H9 (cell line): ENCODE measurements around the gene KRT71. TPM values are rescaled to one million over a fixed set of nuclear protein-coding genes. Genes with fewer than 3 reads are reported as not detected.

Experiments used
- DNase-seq: peaks from one replicate; pipeline ENCODE4 v3.0.0-alpha.2; 2017
- H2AFZ ChIP-seq: one replicate; pipeline ENCODE4 v1.6.1; 2013; ENCODE audit warnings: mild to moderate bottlenecking, low read length, control low read depth, moderate library complexity
- H2AK5ac ChIP-seq: 2 replicates; pipeline ENCODE4 v1.6.1; 2013; ENCODE audit warnings: low read length, control low read depth, mixed read lengths; ENCODE audit not compliant: insufficient read length
- H2BK120ac ChIP-seq: one replicate; pipeline ENCODE4 v1.6.1; 2013; ENCODE audit warnings: low read depth, mild to moderate bottlenecking, low read length, control low read depth, inconsistent platforms; ENCODE audit not compliant: poor library complexity, severe bottlenecking
- H2BK12ac ChIP-seq: 2 replicates; pipeline ENCODE4 v1.6.1; 2013; ENCODE audit warnings: low read length, control low read depth, mixed read lengths, low read depth; ENCODE audit not compliant: insufficient read length
- H2BK15ac ChIP-seq: 2 replicates; pipeline ENCODE4 v1.6.1; 2013; ENCODE audit warnings: low read depth, low read length, control low read depth
- H2BK20ac ChIP-seq: one replicate; pipeline ENCODE4 v1.6.1; 2013; ENCODE audit warnings: low read depth, mild to moderate bottlenecking, low read length, control low read depth, inconsistent platforms; ENCODE audit not compliant: poor library complexity, severe bottlenecking
- H2BK5ac ChIP-seq: 2 replicates; pipeline ENCODE4 v1.6.1; 2013; ENCODE audit warnings: low read length, control low read depth, mixed read lengths; ENCODE audit not compliant: insufficient read length
- H3K14ac ChIP-seq: 2 replicates; pipeline ENCODE4 v1.6.1; 2013; ENCODE audit warnings: low read length, control low read depth; ENCODE audit not compliant: insufficient read depth
- H3K18ac ChIP-seq: 2 replicates; pipeline ENCODE4 v1.6.1; 2013; ENCODE audit warnings: low read depth, mild to moderate bottlenecking, mixed read lengths, low read length, control low read depth; ENCODE audit not compliant: insufficient read length
- H3K23ac ChIP-seq: 2 replicates; pipeline ENCODE4 v1.6.1; 2013; ENCODE audit warnings: low read length, control low read depth, mixed read lengths, low read depth; ENCODE audit not compliant: insufficient read length
- H3K23me2 ChIP-seq: 2 replicates; pipeline ENCODE4 v1.6.1; 2013; ENCODE audit warnings: low read depth, mild to moderate bottlenecking, mixed read lengths, low read length, control low read depth; ENCODE audit not compliant: insufficient read length, poor library complexity, severe bottlenecking
- H3K27ac ChIP-seq: 2 replicates; pipeline ENCODE4 v1.5.1; 2013; ENCODE audit warnings: low read length, control low read depth, mixed read lengths, low read depth; ENCODE audit not compliant: insufficient read length
- H3K27me3 ChIP-seq: 2 replicates; pipeline ENCODE4 v1.6.1; 2013; ENCODE audit warnings: low read length, control low read depth, inconsistent platforms; ENCODE audit not compliant: insufficient read depth
- H3K4ac ChIP-seq: 2 replicates; pipeline ENCODE4 v1.6.1; 2013; ENCODE audit warnings: low read depth, mild to moderate bottlenecking, control low read depth, inconsistent platforms, low read length, moderate library complexity
- H3K4me1 ChIP-seq: 2 replicates; pipeline ENCODE4 v1.6.1; 2013; ENCODE audit warnings: low read length, control low read depth, inconsistent platforms; ENCODE audit not compliant: insufficient read depth
- H3K4me2 ChIP-seq: 2 replicates; pipeline ENCODE4 v1.6.1; 2013; ENCODE audit warnings: low read length, control low read depth, mixed read lengths; ENCODE audit not compliant: insufficient read length, insufficient read depth
- H3K56ac ChIP-seq: 2 replicates; pipeline ENCODE4 v1.6.1; 2013; ENCODE audit warnings: low read depth, mild to moderate bottlenecking, mixed read lengths, low read length, control low read depth; ENCODE audit not compliant: insufficient read length
- H3K79me1 ChIP-seq: 2 replicates; pipeline ENCODE4 v1.6.1; 2013; ENCODE audit warnings: low read depth, mild to moderate bottlenecking, moderate library complexity, low read length, control low read depth, inconsistent platforms; ENCODE audit not compliant: insufficient read depth, poor library complexity, severe bottlenecking
- H3K79me2 ChIP-seq: 2 replicates; pipeline ENCODE4 v1.6.1; 2013; ENCODE audit warnings: low read length, control low read depth, inconsistent platforms; ENCODE audit not compliant: insufficient read depth
- H3K9ac ChIP-seq: 2 replicates; pipeline ENCODE4 v1.6.1; 2013; ENCODE audit warnings: low read length, control low read depth, mixed read lengths; ENCODE audit not compliant: insufficient read length; ENCODE audit errors: extremely low read depth
- H3K9me3 ChIP-seq: one replicate; pipeline ENCODE4 v1.6.1; 2013; ENCODE audit warnings: low read depth, low read length, inconsistent platforms; ENCODE audit not compliant: control insufficient read depth
- H3T11ph ChIP-seq: one replicate; pipeline ENCODE4 v1.6.1; 2013; ENCODE audit warnings: mild to moderate bottlenecking, low read length, control low read depth, inconsistent platforms
- H4K20me1 ChIP-seq: one replicate; pipeline ENCODE4 v1.6.1; 2013; ENCODE audit not compliant: control insufficient read depth, insufficient read length, insufficient read depth
- H4K5ac ChIP-seq: 2 replicates; pipeline ENCODE4 v1.6.1; 2013; ENCODE audit warnings: low read depth, mild to moderate bottlenecking, mixed read lengths, low read length, control low read depth; ENCODE audit not compliant: insufficient read length
- H4K8ac ChIP-seq: replicated peaks from 2 replicates; pipeline ENCODE4 v1.6.1; 2013; ENCODE audit warnings: low read length, control low read depth, mixed read lengths, low read depth; ENCODE audit not compliant: insufficient read length
- H4K91ac ChIP-seq: 2 replicates; pipeline ENCODE4 v1.6.1; 2013; ENCODE audit warnings: low read depth, mild to moderate bottlenecking, moderate library complexity, mixed read lengths, low read length, control low read depth; ENCODE audit not compliant: insufficient read length
- H3K27ac Mint-ChIP-seq, 3 experiments: 2 replicates in 2 of 3; 3 replicates in 1 of 3; pipeline ENCODE4 v1.8.0; 2020 to 2021; ENCODE audit warnings: mixed read lengths in 3 of 3, mild to moderate bottlenecking in 1 of 3, moderate library complexity in 1 of 3
- H3K27me3 Mint-ChIP-seq: 2 replicates; pipeline ENCODE4 v1.8.0; 2021; ENCODE audit warnings: low read depth, mild to moderate bottlenecking, moderate library complexity, mixed read lengths
- H3K36me3 Mint-ChIP-seq, 3 experiments: 2 replicates in 2 of 3; 3 replicates in 1 of 3; pipeline ENCODE4 v1.8.0; 2020 to 2021; ENCODE audit warnings: low read depth in 3 of 3, mixed read lengths in 3 of 3; ENCODE audit not compliant: insufficient read depth in 1 of 3
- H3K4me1 Mint-ChIP-seq, 2 experiments: 2 replicates each; pipeline ENCODE4 v1.8.0; 2020; ENCODE audit warnings: mixed read lengths in 2 of 2
- H3K4me3 Mint-ChIP-seq, 2 experiments: 2 replicates in 1 of 2; 3 replicates in 1 of 2; pipeline ENCODE4 v1.8.0; 2020 to 2021; ENCODE audit warnings: mild to moderate bottlenecking in 2 of 2, mixed read lengths in 2 of 2, moderate library complexity in 1 of 2
- H3K9me3 Mint-ChIP-seq, 2 experiments: 2 replicates in 1 of 2; 3 replicates in 1 of 2; pipeline ENCODE4 v1.8.0; 2020; ENCODE audit warnings: mild to moderate bottlenecking in 2 of 2, mixed read lengths in 2 of 2, moderate library complexity in 1 of 2
- WGBS: extraction: QIAGEN DNeasy Blood & Tissue Kit; methylation state at CpG from one replicate; pipeline ENCODE4 v1.1.7; 2013; ENCODE audit warnings: missing lambda C conversion rate, low lambda C conversion rate, mixed read lengths; ENCODE audit not compliant: insufficient read length; ENCODE audit errors: extremely low coverage; 5-methylcytosine and 5-hydroxymethylcytosine counted together
- total RNA-seq: library from RNA; stranded (reverse); gene quantifications from 2 replicates; pipeline ENCODE4 v1.2.1, GENCODE V29; 2021
- TF ChIP-seq, protein P1 (sequence below): fragments of 200-600 bp; sonication (generic); conservative IDR thresholded peaks from 3 replicates; pipeline ENCODE4 v1.8.0; 2021; ENCODE audit warnings: antibody characterized with exemption, mild to moderate bottlenecking

KRT71 gene
- total RNA-seq, 1 experiment from 2014 or later, result not detected

DNA sequence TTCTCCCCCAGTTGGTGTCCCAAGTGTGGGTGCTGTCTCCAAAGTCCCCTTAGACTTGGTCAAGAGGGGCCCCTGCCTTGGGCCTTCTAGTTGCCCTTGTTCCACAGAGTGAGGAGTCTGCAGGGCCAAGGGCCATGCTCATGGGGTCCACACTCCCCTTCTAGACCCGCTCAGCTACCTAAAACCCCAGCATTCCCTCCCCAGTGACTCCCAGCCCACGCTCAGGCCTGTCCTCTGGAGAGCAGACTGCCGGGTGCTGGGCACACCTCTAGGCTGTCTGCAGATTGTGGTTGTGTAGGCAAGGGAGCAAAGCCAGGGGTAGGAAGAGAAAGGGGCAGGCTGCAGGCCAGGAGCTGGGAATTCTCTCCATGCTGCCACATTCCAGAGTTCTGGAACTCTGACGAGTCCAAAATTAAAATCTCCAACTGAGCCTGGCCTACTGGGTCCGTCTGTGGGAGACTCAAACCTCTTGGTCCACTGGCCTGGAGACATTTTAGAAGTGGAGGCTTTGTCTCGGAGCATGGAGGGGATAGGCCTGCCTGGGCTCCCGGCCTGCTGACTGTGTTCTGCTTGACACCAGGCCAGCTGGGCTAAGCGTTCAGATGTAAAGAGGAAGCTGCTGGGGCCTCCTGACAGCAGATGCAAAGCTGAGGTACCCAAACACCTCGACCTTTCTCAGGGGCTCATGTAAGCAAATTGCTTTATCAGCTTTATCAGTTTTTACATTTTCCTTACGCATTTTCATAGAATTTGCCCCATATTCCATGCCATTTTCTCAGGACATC lies 19.1 kb downstream of the KRT71 start:
- H3K18ac ChIP-seq, result no peak overlapping the region
- no peak overlapping the region for H4K91ac ChIP-seq
- H3K23ac ChIP-seq, result no peak overlapping the region
- H3K4me2 ChIP-seq, result no peak overlapping the region
- Mint-ChIP-seq H3K27ac (no peak overlapping the region; a peak in 1 of 7 replicates), H3K36me3 (no peaks in the 10 kb centered on the region), H3K9me3 (no peaks in the 10 kb centered on the region), H3K4me3 (no peak overlapping the region), H3K4me1 (peaks cover 5 to 6% of the 10 kb centered on the region in 2 experiments; a peak in 3 of 4 replicates), H3K27me3 (peaks cover 6% of the 10 kb centered on the region)
- H3K56ac ChIP-seq, result no peak overlapping the region
- no peak overlapping the region for H2BK20ac ChIP-seq
- no peaks in the 10 kb centered on the region for H3K79me1 ChIP-seq
- H3K27me3 ChIP-seq, result no peaks in the 10 kb centered on the region
- no peak overlapping the region for H3K27ac ChIP-seq
- H2BK5ac ChIP-seq, result no peak overlapping the region
- no peak overlapping the region for H3T11ph ChIP-seq
- no peak overlapping the region for H3K9ac ChIP-seq
- TF ChIP-seq, protein P1, sequence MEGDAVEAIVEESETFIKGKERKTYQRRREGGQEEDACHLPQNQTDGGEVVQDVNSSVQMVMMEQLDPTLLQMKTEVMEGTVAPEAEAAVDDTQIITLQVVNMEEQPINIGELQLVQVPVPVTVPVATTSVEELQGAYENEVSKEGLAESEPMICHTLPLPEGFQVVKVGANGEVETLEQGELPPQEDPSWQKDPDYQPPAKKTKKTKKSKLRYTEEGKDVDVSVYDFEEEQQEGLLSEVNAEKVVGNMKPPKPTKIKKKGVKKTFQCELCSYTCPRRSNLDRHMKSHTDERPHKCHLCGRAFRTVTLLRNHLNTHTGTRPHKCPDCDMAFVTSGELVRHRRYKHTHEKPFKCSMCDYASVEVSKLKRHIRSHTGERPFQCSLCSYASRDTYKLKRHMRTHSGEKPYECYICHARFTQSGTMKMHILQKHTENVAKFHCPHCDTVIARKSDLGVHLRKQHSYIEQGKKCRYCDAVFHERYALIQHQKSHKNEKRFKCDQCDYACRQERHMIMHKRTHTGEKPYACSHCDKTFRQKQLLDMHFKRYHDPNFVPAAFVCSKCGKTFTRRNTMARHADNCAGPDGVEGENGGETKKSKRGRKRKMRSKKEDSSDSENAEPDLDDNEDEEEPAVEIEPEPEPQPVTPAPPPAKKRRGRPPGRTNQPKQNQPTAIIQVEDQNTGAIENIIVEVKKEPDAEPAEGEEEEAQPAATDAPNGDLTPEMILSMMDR, result no peak
- H2AFZ ChIP-seq, result no peak overlapping the region
- no peak overlapping the region for H2BK15ac ChIP-seq
- no peaks in the 10 kb centered on the region for H3K23me2 ChIP-seq
- no peak overlapping the region for H4K5ac ChIP-seq
- no peak overlapping the region for H2BK120ac ChIP-seq
- H2AK5ac ChIP-seq, result no peak overlapping the region
- no peaks in the 10 kb centered on the region for H3K79me2 ChIP-seq
- H2BK12ac ChIP-seq, result no peak overlapping the region
- no peak for DNase-seq
- WGBS, result no CpG with 5 or more reads among the region's 10 CpGs
- H4K20me1 ChIP-seq, result no peaks in the 10 kb centered on the region
- H3K9me3 ChIP-seq, result no peaks in the 10 kb centered on the region
- H3K4ac ChIP-seq, result no peak overlapping the region
- no peaks in the 10 kb centered on the region for H3K4me1 ChIP-seq
- H3K14ac ChIP-seq, result no peak overlapping the region; the same call in 1 of the 2 replicates
- H4K8ac ChIP-seq, result no peak overlapping the region
